H9 (cell line): Measurements from ENCODE around the gene WNT4. TPM values are rescaled to one million over a fixed set of nuclear protein-coding genes. Genes with fewer than 3 reads are reported as not detected.

Experiments
- DNase-seq: peaks from one replicate; pipeline ENCODE4 v3.0.0-alpha.2; 2017
- H2AFZ ChIP-seq: one replicate; pipeline ENCODE4 v1.6.1; 2013; ENCODE audit warnings: mild to moderate bottlenecking, low read length, control low read depth, moderate library complexity
- H2AK5ac ChIP-seq: 2 replicates; pipeline ENCODE4 v1.6.1; 2013; ENCODE audit warnings: low read length, control low read depth, mixed read lengths; ENCODE audit not compliant: insufficient read length
- H2BK120ac ChIP-seq: one replicate; pipeline ENCODE4 v1.6.1; 2013; ENCODE audit warnings: low read depth, mild to moderate bottlenecking, low read length, control low read depth, inconsistent platforms; ENCODE audit not compliant: poor library complexity, severe bottlenecking
- H2BK12ac ChIP-seq: 2 replicates; pipeline ENCODE4 v1.6.1; 2013; ENCODE audit warnings: low read length, control low read depth, mixed read lengths, low read depth; ENCODE audit not compliant: insufficient read length
- H2BK15ac ChIP-seq: 2 replicates; pipeline ENCODE4 v1.6.1; 2013; ENCODE audit warnings: low read depth, low read length, control low read depth
- H2BK20ac ChIP-seq: one replicate; pipeline ENCODE4 v1.6.1; 2013; ENCODE audit warnings: low read depth, mild to moderate bottlenecking, low read length, control low read depth, inconsistent platforms; ENCODE audit not compliant: poor library complexity, severe bottlenecking
- H2BK5ac ChIP-seq: 2 replicates; pipeline ENCODE4 v1.6.1; 2013; ENCODE audit warnings: low read length, control low read depth, mixed read lengths; ENCODE audit not compliant: insufficient read length
- H3K14ac ChIP-seq: 2 replicates; pipeline ENCODE4 v1.6.1; 2013; ENCODE audit warnings: low read length, control low read depth; ENCODE audit not compliant: insufficient read depth
- H3K18ac ChIP-seq: 2 replicates; pipeline ENCODE4 v1.6.1; 2013; ENCODE audit warnings: low read depth, mild to moderate bottlenecking, mixed read lengths, low read length, control low read depth; ENCODE audit not compliant: insufficient read length
- H3K23ac ChIP-seq: 2 replicates; pipeline ENCODE4 v1.6.1; 2013; ENCODE audit warnings: low read length, control low read depth, mixed read lengths, low read depth; ENCODE audit not compliant: insufficient read length
- H3K23me2 ChIP-seq: 2 replicates; pipeline ENCODE4 v1.6.1; 2013; ENCODE audit warnings: low read depth, mild to moderate bottlenecking, mixed read lengths, low read length, control low read depth; ENCODE audit not compliant: insufficient read length, poor library complexity, severe bottlenecking
- H3K27ac ChIP-seq: 2 replicates; pipeline ENCODE4 v1.5.1; 2013; ENCODE audit warnings: low read length, control low read depth, mixed read lengths, low read depth; ENCODE audit not compliant: insufficient read length
- H3K27me3 ChIP-seq: 2 replicates; pipeline ENCODE4 v1.6.1; 2013; ENCODE audit warnings: low read length, control low read depth, inconsistent platforms; ENCODE audit not compliant: insufficient read depth
- H3K4ac ChIP-seq: 2 replicates; pipeline ENCODE4 v1.6.1; 2013; ENCODE audit warnings: low read depth, mild to moderate bottlenecking, control low read depth, inconsistent platforms, low read length, moderate library complexity
- H3K4me1 ChIP-seq: 2 replicates; pipeline ENCODE4 v1.6.1; 2013; ENCODE audit warnings: low read length, control low read depth, inconsistent platforms; ENCODE audit not compliant: insufficient read depth
- H3K4me2 ChIP-seq: 2 replicates; pipeline ENCODE4 v1.6.1; 2013; ENCODE audit warnings: low read length, control low read depth, mixed read lengths; ENCODE audit not compliant: insufficient read length, insufficient read depth
- H3K56ac ChIP-seq: 2 replicates; pipeline ENCODE4 v1.6.1; 2013; ENCODE audit warnings: low read depth, mild to moderate bottlenecking, mixed read lengths, low read length, control low read depth; ENCODE audit not compliant: insufficient read length
- H3K79me1 ChIP-seq: 2 replicates; pipeline ENCODE4 v1.6.1; 2013; ENCODE audit warnings: low read depth, mild to moderate bottlenecking, moderate library complexity, low read length, control low read depth, inconsistent platforms; ENCODE audit not compliant: insufficient read depth, poor library complexity, severe bottlenecking
- H3K79me2 ChIP-seq: 2 replicates; pipeline ENCODE4 v1.6.1; 2013; ENCODE audit warnings: low read length, control low read depth, inconsistent platforms; ENCODE audit not compliant: insufficient read depth
- H3K9ac ChIP-seq: 2 replicates; pipeline ENCODE4 v1.6.1; 2013; ENCODE audit warnings: low read length, control low read depth, mixed read lengths; ENCODE audit not compliant: insufficient read length; ENCODE audit errors: extremely low read depth
- H3K9me3 ChIP-seq: one replicate; pipeline ENCODE4 v1.6.1; 2013; ENCODE audit warnings: low read depth, low read length, inconsistent platforms; ENCODE audit not compliant: control insufficient read depth
- H3T11ph ChIP-seq: one replicate; pipeline ENCODE4 v1.6.1; 2013; ENCODE audit warnings: mild to moderate bottlenecking, low read length, control low read depth, inconsistent platforms
- H4K20me1 ChIP-seq: one replicate; pipeline ENCODE4 v1.6.1; 2013; ENCODE audit not compliant: control insufficient read depth, insufficient read length, insufficient read depth
- H4K5ac ChIP-seq: 2 replicates; pipeline ENCODE4 v1.6.1; 2013; ENCODE audit warnings: low read depth, mild to moderate bottlenecking, mixed read lengths, low read length, control low read depth; ENCODE audit not compliant: insufficient read length
- H4K8ac ChIP-seq: replicated peaks from 2 replicates; pipeline ENCODE4 v1.6.1; 2013; ENCODE audit warnings: low read length, control low read depth, mixed read lengths, low read depth; ENCODE audit not compliant: insufficient read length
- H4K91ac ChIP-seq: 2 replicates; pipeline ENCODE4 v1.6.1; 2013; ENCODE audit warnings: low read depth, mild to moderate bottlenecking, moderate library complexity, mixed read lengths, low read length, control low read depth; ENCODE audit not compliant: insufficient read length
- H3K27ac Mint-ChIP-seq, 3 experiments: 2 replicates in 2 of 3; 3 replicates in 1 of 3; pipeline ENCODE4 v1.8.0; 2020 to 2021; ENCODE audit warnings: mixed read lengths in 3 of 3, mild to moderate bottlenecking in 1 of 3, moderate library complexity in 1 of 3
- H3K27me3 Mint-ChIP-seq: 2 replicates; pipeline ENCODE4 v1.8.0; 2021; ENCODE audit warnings: low read depth, mild to moderate bottlenecking, moderate library complexity, mixed read lengths
- H3K36me3 Mint-ChIP-seq, 3 experiments: 2 replicates in 2 of 3; 3 replicates in 1 of 3; pipeline ENCODE4 v1.8.0; 2020 to 2021; ENCODE audit warnings: low read depth in 3 of 3, mixed read lengths in 3 of 3; ENCODE audit not compliant: insufficient read depth in 1 of 3
- H3K4me1 Mint-ChIP-seq, 2 experiments: 2 replicates each; pipeline ENCODE4 v1.8.0; 2020; ENCODE audit warnings: mixed read lengths in 2 of 2
- H3K4me3 Mint-ChIP-seq, 2 experiments: 2 replicates in 1 of 2; 3 replicates in 1 of 2; pipeline ENCODE4 v1.8.0; 2020 to 2021; ENCODE audit warnings: mild to moderate bottlenecking in 2 of 2, mixed read lengths in 2 of 2, moderate library complexity in 1 of 2
- H3K9me3 Mint-ChIP-seq, 2 experiments: 2 replicates in 1 of 2; 3 replicates in 1 of 2; pipeline ENCODE4 v1.8.0; 2020; ENCODE audit warnings: mild to moderate bottlenecking in 2 of 2, mixed read lengths in 2 of 2, moderate library complexity in 1 of 2
- WGBS: extraction: QIAGEN DNeasy Blood & Tissue Kit; methylation state at CpG from one replicate; pipeline ENCODE4 v1.1.7; 2013; ENCODE audit warnings: missing lambda C conversion rate, low lambda C conversion rate, mixed read lengths; ENCODE audit not compliant: insufficient read length; ENCODE audit errors: extremely low coverage; 5-methylcytosine and 5-hydroxymethylcytosine counted together
- long read RNA-seq: library from polyadenylated mRNA; unstranded; transcript quantifications from one replicate; pipeline ENCODE4 v2.0.0, GENCODE V29; 2020
- total RNA-seq: library from RNA; stranded (reverse); gene quantifications from 2 replicates; pipeline ENCODE4 v1.2.1, GENCODE V29; 2021
- TF ChIP-seq, protein P1 (sequence below): fragments of 200-600 bp; sonication (generic); conservative IDR thresholded peaks from 3 replicates; pipeline ENCODE4 v1.8.0; 2021; ENCODE audit warnings: antibody characterized with exemption, mild to moderate bottlenecking

WNT4 gene
- 0.72 and 1.4 TPM in 2 replicates for total RNA-seq
- long read RNA-seq, partial matches to known transcripts: 0 of 1 reads
- long read RNA-seq, other reads (novel, unspliced or antisense): 1 of 1 reads

DNA sequence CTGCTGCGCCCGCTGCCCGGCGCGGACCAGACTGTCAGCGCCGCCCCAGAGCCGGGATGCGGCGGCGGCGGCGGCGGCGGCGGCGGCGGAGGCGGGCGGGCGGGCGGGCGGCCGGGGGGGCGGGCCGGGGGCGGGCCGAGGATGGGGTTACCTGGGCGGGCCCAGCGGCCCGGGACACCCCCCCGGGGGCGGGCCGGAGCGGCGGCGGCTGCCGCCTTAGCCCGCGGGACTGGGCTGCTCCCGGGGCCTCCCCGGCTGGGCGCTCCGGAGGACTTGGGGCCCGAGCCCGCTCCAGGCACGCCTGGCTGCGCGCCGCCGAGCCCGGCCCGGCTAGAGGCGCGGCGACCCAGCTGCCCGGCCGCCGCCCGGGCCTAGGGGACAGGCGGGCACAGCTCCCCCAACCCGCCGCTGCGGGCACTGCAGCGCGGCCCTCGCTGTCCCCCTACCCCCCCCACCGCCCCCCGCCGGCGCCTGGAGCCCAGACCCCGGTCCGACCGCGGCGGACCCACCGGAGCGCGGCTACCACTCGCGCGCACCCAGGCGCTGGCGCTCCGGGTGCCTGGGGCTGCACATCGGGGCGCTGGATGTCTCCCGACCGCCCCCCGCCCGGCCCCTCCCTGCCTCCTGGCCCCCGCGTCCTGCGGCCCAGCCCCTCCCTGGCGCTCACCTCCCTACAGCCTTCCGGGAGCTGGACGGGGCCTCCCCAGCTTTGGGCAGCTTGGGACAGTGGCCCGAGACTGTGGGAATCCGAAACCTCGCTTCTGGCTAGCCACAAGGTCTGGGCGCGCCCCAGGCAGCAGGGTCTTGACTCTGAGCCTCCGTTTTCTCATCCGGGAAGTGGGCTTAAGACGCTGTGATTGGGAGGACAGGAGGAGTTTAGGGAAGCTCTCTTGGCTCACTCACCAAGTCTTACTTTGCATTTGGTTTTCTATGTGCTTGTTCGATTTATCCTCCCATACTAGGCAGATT lies at the start of gene WNT4:
Gene WNT4 (minus strand): TSS at position 33 of the 969 bp plus-strand sequence. CDS start 175 bp downstream, outside the sequence.
- Histone ChIP-seq H3K4ac (no peak within 1 kb of the TSS), H3K4me2 (peak within 1 kb of the TSS; percentile 54), H3K56ac (no peak within 1 kb of the TSS), H4K91ac (no peak within 1 kb of the TSS), H3K9me3 (no peaks in the 10 kb centered on the region), H2BK20ac (no peak within 1 kb of the TSS), H3K27me3 (peaks cover 12% of the 10 kb centered on the region; the same call in 1 of the 2 replicates), H3K9ac (no peak within 1 kb of the TSS), H3T11ph (no peak within 1 kb of the TSS), H2AFZ (no peak within 1 kb of the TSS), H3K18ac (no peak within 1 kb of the TSS), H2BK5ac (no peak within 1 kb of the TSS), H3K79me2 (no peaks in the 10 kb centered on the region), H4K8ac (no peak within 1 kb of the TSS), H4K5ac (no peak within 1 kb of the TSS), H3K14ac (no peak within 1 kb of the TSS; the same call in 1 of the 2 replicates), H3K27ac (no peak within 1 kb of the TSS), H3K79me1 (no peaks in the 10 kb centered on the region), H2AK5ac (no peak within 1 kb of the TSS), H2BK15ac (no peak within 1 kb of the TSS), H4K20me1 (no peaks in the 10 kb centered on the region), H3K23ac (no peak within 1 kb of the TSS), H2BK120ac (no peak within 1 kb of the TSS), H2BK12ac (no peak within 1 kb of the TSS), H3K4me1 (no peaks in the 10 kb centered on the region; the same call in 1 of the 2 replicates), H3K23me2 (peaks cover 11% of the 10 kb centered on the region)
- Mint-ChIP-seq H3K36me3 (no peaks in the 10 kb centered on the region), H3K4me3 (peak within 1 kb of the TSS; percentile 67 to 81), H3K27me3 (peaks cover 62% of the 10 kb centered on the region), H3K4me1 (peaks cover 26 to 27% of the 10 kb centered on the region in 2 experiments), H3K9me3 (no peaks in the 10 kb centered on the region), H3K27ac (no peak within 1 kb of the TSS)
- TF ChIP-seq, protein P1, sequence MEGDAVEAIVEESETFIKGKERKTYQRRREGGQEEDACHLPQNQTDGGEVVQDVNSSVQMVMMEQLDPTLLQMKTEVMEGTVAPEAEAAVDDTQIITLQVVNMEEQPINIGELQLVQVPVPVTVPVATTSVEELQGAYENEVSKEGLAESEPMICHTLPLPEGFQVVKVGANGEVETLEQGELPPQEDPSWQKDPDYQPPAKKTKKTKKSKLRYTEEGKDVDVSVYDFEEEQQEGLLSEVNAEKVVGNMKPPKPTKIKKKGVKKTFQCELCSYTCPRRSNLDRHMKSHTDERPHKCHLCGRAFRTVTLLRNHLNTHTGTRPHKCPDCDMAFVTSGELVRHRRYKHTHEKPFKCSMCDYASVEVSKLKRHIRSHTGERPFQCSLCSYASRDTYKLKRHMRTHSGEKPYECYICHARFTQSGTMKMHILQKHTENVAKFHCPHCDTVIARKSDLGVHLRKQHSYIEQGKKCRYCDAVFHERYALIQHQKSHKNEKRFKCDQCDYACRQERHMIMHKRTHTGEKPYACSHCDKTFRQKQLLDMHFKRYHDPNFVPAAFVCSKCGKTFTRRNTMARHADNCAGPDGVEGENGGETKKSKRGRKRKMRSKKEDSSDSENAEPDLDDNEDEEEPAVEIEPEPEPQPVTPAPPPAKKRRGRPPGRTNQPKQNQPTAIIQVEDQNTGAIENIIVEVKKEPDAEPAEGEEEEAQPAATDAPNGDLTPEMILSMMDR: peak; percentile 49; the same call in 2 of the 3 replicates
- DNase-seq: peak; percentile 62
- no CpG with 5 or more reads among the region's 106 CpGs for whole genome bisulfite sequencing
